COLO668 (cell line): Measurements from ENCODE around the gene IFI27L1.

Experiments used
- DNase-seq: peaks from one replicate; lab custom pipeline; 2025; ENCODE audit not compliant: unreplicated experiment; lab: John Stamatoyannopoulos, UW

The IFI27L1 gene

GRCh38 chr14:94129758-94130414 is 48.8 kb downstream of the IFI27L1 start:
- DNase-seq: peak; percentile 41

GRCh38 chr14:94132285-94132887 is 51.3 kb downstream of the IFI27L1 start:
- peak; percentile 71 for DNase-seq

GRCh38 chr14:94135476-94135875 is 54.4 kb downstream of the IFI27L1 start:
- no peak for DNase-seq

- DNase-seq: peak; percentile 91
These were observed 55.6 kb downstream of the IFI27L1 start for GRCh38 chr14:94136575-94137331.

GRCh38 chr14:94138251-94138650 is 57.1 kb downstream of the IFI27L1 start:
- DNase-seq: no peak

GRCh38 chr14:94139006-94139405 is 57.9 kb downstream of the IFI27L1 start:
- no peak for DNase-seq

GRCh38 chr14:94139421-94139820 is 58.3 kb downstream of the IFI27L1 start:
- no peak for DNase-seq

- DNase-seq: no peak
These were observed 61.1 kb downstream of the IFI27L1 start for GRCh38 chr14:94142247-94142646.

- DNase-seq: no peak
These were observed 61.7 kb downstream of the IFI27L1 start for GRCh38 chr14:94142836-94143235.

- no peak for DNase-seq
These were observed 62.1 kb downstream of the IFI27L1 start for GRCh38 chr14:94143239-94143638.

- no peak for DNase-seq
These were observed 62.6 kb downstream of the IFI27L1 start for GRCh38 chr14:94143711-94144110.

GRCh38 chr14:94144765-94145164 is 63.7 kb downstream of the IFI27L1 start:
- no peak for DNase-seq

GRCh38 chr14:94145902-94146527 is 64.9 kb downstream of the IFI27L1 start:
- peak; percentile 89 for DNase-seq
